CD14-positive monocyte (primary cell): ENCODE results near the gene TFAP2D. TPM values are rescaled to one million over a fixed set of nuclear protein-coding genes. Genes with fewer than 3 reads are reported as not detected.

Experiments
- DNase-seq, 3 donors: peaks; one replicate each; pipeline ENCODE4 v3.0.0-alpha.2; 2011 to 2022
- H2AFZ ChIP-seq: 2 replicates; pipeline ENCODE4 v1.6.0; 2012; ENCODE audit warnings: mild to moderate bottlenecking, low read depth, low read length, inconsistent platforms; ENCODE audit not compliant: insufficient read depth, poor library complexity, severe bottlenecking
- H3K27ac ChIP-seq, 2 donors: 1 replicate in 1 of 2; 2 replicates in 1 of 2; pipeline ENCODE4 v1.5.1; 2012 to 2013; ENCODE audit warnings: low read length in 2 of 2, control low read depth in 1 of 2, inconsistent platforms in 1 of 2, low read depth in 1 of 2, mild to moderate bottlenecking in 1 of 2
- H3K27me3 ChIP-seq, 2 donors: one replicate each; pipeline versions ENCODE4 v1.6.0 to v1.6.1; 2011 to 2013; ENCODE audit warnings: low read length in 2 of 2; ENCODE audit not compliant: control insufficient read depth in 2 of 2, insufficient read depth in 2 of 2
- H3K36me3 ChIP-seq, 2 donors: replicated peaks in 1 of 2; 1 replicate in 1 of 2; 2 replicates in 1 of 2; pipeline versions ENCODE4 v1.5.1 to v1.6.1; 2012 to 2013; ENCODE audit warnings: low read length in 2 of 2, control low read depth in 1 of 2, inconsistent platforms in 1 of 2, mild to moderate bottlenecking in 1 of 2; ENCODE audit not compliant: insufficient read depth in 2 of 2, control insufficient read depth in 1 of 2
- H3K4me1 ChIP-seq, 2 donors: 1 replicate in 1 of 2; 2 replicates in 1 of 2; pipeline versions ENCODE4 v1.5.1 to v1.6.1; 2012 to 2013; ENCODE audit warnings: low read length in 2 of 2, control low read depth in 1 of 2, inconsistent platforms in 1 of 2, mild to moderate bottlenecking in 1 of 2, moderate library complexity in 1 of 2; ENCODE audit not compliant: insufficient read depth in 2 of 2, control insufficient read depth in 1 of 2
- H3K4me2 ChIP-seq: replicated peaks from 2 replicates; pipeline ENCODE3; 2012; ENCODE audit warnings: low read length, moderate library complexity, mild to moderate bottlenecking; ENCODE audit not compliant: poor library complexity, severe bottlenecking; ENCODE audit errors: extremely low read depth
- H3K4me3 ChIP-seq, 3 experiments: fragments of 200-600 bp in 1 of 3; sonication (generic) in 1 of 3; replicated peaks in 1 of 3; 1 replicate in 2 of 3; 2 replicates in 1 of 3; pipeline ENCODE4 v1.5.1; 2011 to 2013; ENCODE audit warnings: low read length in 3 of 3, mild to moderate bottlenecking in 3 of 3, control low read depth in 2 of 3, low read depth in 2 of 3, inconsistent platforms in 1 of 3, moderate library complexity in 1 of 3
- H3K79me2 ChIP-seq: 2 replicates; pipeline ENCODE4 v1.6.0; 2012; ENCODE audit warnings: mild to moderate bottlenecking, control low read depth, inconsistent platforms, low read length, moderate library complexity; ENCODE audit not compliant: insufficient read depth
- H3K9ac ChIP-seq: 2 replicates; pipeline ENCODE4 v1.6.0; 2017; ENCODE audit warnings: low read length, mild to moderate bottlenecking; ENCODE audit not compliant: insufficient read depth, poor library complexity, severe bottlenecking
- H3K9me3 ChIP-seq, 2 donors: replicated peaks in 1 of 2; 1 replicate in 1 of 2; 2 replicates in 1 of 2; pipeline versions ENCODE4 v1.5.1 to v1.6.1; 2012 to 2013; ENCODE audit warnings: low read length in 2 of 2, control low read depth in 1 of 2; ENCODE audit not compliant: control insufficient read depth in 1 of 2, insufficient read depth in 1 of 2
- H4K20me1 ChIP-seq: 2 replicates; pipeline ENCODE4 v1.6.0; 2012; ENCODE audit warnings: mild to moderate bottlenecking, low read length, control low read depth, moderate library complexity; ENCODE audit not compliant: insufficient read depth
- H3K27ac Mint-ChIP-seq, 7 donors: one replicate each; pipeline ENCODE4 v1.8.0; 2020; ENCODE audit warnings: mild to moderate bottlenecking in 7 of 7, mixed read lengths in 7 of 7, moderate library complexity in 6 of 7, inconsistent platforms in 2 of 7
- H3K27me3 Mint-ChIP-seq, 3 donors: one replicate each; pipeline ENCODE4 v1.8.0; 2021 to 2022; ENCODE audit warnings: low read depth in 3 of 3, mild to moderate bottlenecking in 3 of 3, mixed read lengths in 3 of 3, moderate library complexity in 3 of 3, inconsistent platforms in 1 of 3
- H3K36me3 Mint-ChIP-seq, 2 donors: one replicate each; pipeline ENCODE4 v1.8.0; 2020; ENCODE audit warnings: mixed read lengths in 2 of 2, inconsistent platforms in 1 of 2, mild to moderate bottlenecking in 1 of 2
- H3K4me1 Mint-ChIP-seq: one replicate; pipeline ENCODE4 v1.8.0; 2020; ENCODE audit warnings: mild to moderate bottlenecking, mixed read lengths
- H3K4me3 Mint-ChIP-seq, 2 donors: one replicate each; pipeline ENCODE4 v1.8.0; 2020; ENCODE audit warnings: mild to moderate bottlenecking in 2 of 2, mixed read lengths in 2 of 2, moderate library complexity in 1 of 2
- H3K9me3 Mint-ChIP-seq, 7 donors: one replicate each; pipeline ENCODE4 v1.8.0; 2020 to 2022; ENCODE audit warnings: mixed read lengths in 7 of 7, mild to moderate bottlenecking in 6 of 7, moderate library complexity in 6 of 7, inconsistent platforms in 2 of 7
- CTCF ChIP-seq: fragments of 200-600 bp; IDR thresholded peaks from one replicate; pipeline ENCODE4 v1.8.0; 2022; ENCODE audit warnings: antibody characterized with exemption, mild to moderate bottlenecking
- WGBS: methylation state at CpG from one replicate; pipeline ENCODE4 v1.1.5; 2013; ENCODE audit warnings: missing lambda C conversion rate; ENCODE audit not compliant: insufficient coverage; 5-methylcytosine and 5-hydroxymethylcytosine counted together
- intact Hi-C, 2 donors: fragments of 100-400 bp; cut with micrococcal nuclease; formaldehyde crosslinking; loops; one replicate each; pipeline versions ENCODE4 v1.15.0 to v1.15.1; 2023
- polyA plus RNA-seq, 3 donors: library from polyadenylated mRNA; depleted of rRNA in 1 of 3; unstranded in 2 of 3; stranded (reverse) in 1 of 3; fragments of 300-500 nt in 2 of 3; fragments of >200 nt in 1 of 3; fragmentation: Illumina TruSeq in 2 of 3; gene quantifications; 1 replicate in 2 of 3; 2 replicates in 1 of 3; pipeline ENCODE4 v1.2.3, GENCODE V29; 2012 to 2021

Gene TFAP2D
- polyA plus RNA-seq, 3 donors, result not detected

- H3K4me1 Mint-ChIP-seq, result peaks cover 21% of the 10 kb centered on the region
- Histone ChIP-seq H3K79me2 (no peaks in the 10 kb centered on the region), H4K20me1 (no peaks in the 10 kb centered on the region), H3K4me1 (peaks cover 4 to 5% of the 10 kb centered on the region in 2 donors), H3K9me3 (peaks cover 0 to 22% of the 10 kb centered on the region in 2 donors), H3K27ac (no peak overlapping the region), H3K27me3 (peaks cover 65 to 84% of the 10 kb centered on the region in 2 donors), H3K9ac (no peak overlapping the region), H2AFZ (no peak overlapping the region), H3K36me3 (no peaks in the 10 kb centered on the region), H3K4me2 (no peak overlapping the region), H3K4me3 (no peak overlapping the region)
- no peak for TF ChIP-seq CTCF
- peaks cover 67 to 89% (median 76%) of the 10 kb centered on the region in 3 donors for H3K27me3 Mint-ChIP-seq
- peaks cover 0 to 9% of the 10 kb centered on the region in 2 donors for H3K36me3 Mint-ChIP-seq
- H3K4me3 Mint-ChIP-seq, result peak overlapping the region in 1 of 2 donors; percentile 44
- H3K9me3 Mint-ChIP-seq, result peaks cover 0 to 5% (median 3%) of the 10 kb centered on the region in 7 donors
- DNase-seq, result no peak
- H3K27ac Mint-ChIP-seq, result no peak overlapping the region
- no CpG with 5 or more reads among the region's 6 CpGs for WGBS
- intact Hi-C loops, result loop anchor here (5.0 to 10.0 kb wide), 5 partner anchors 534 to 1447 kb away; no protein-coding TSS in a partner anchor
Observed at GRCh38 chr6:50818020-50818419, 104.7 kb downstream of the TFAP2D start.

- Histone ChIP-seq H4K20me1 (no peaks in the 10 kb centered on the region), H3K9me3 (peaks cover 0 to 29% of the 10 kb centered on the region in 2 donors), H3K4me1 (peaks cover 4 to 5% of the 10 kb centered on the region in 2 donors), H3K4me3 (no peak within 1 kb of the TSS), H3K4me2 (peak within 1 kb of the TSS; percentile 16), H3K36me3 (no peaks in the 10 kb centered on the region), H3K27ac (no peak within 1 kb of the TSS), H3K79me2 (no peaks in the 10 kb centered on the region), H3K9ac (no peak within 1 kb of the TSS), H2AFZ (peak within 1 kb of the TSS; percentile 21), H3K27me3 (peaks cover 70 to 91% of the 10 kb centered on the region in 2 donors)
- H3K36me3 Mint-ChIP-seq, result peaks cover 0 to 11% of the 10 kb centered on the region in 2 donors
- no CpG with 5 or more reads among the region's 7 CpGs for WGBS
- intact Hi-C loops, result loop anchor here (5.0 to 10.0 kb wide), 5 partner anchors 534 to 1446 kb away; no protein-coding TSS in a partner anchor
- H3K27me3 Mint-ChIP-seq, result peaks cover 74 to 93% (median 83%) of the 10 kb centered on the region in 3 donors
- peak within 1 kb of the TSS in 1 of 2 donors; percentile 88 for H3K4me3 Mint-ChIP-seq
- TF ChIP-seq CTCF, result no peak
- no peak within 1 kb of the TSS for H3K27ac Mint-ChIP-seq
- no peak for DNase-seq
- peaks cover 0 to 10% (median 6%) of the 10 kb centered on the region in 7 donors for H3K9me3 Mint-ChIP-seq
- peaks cover 21% of the 10 kb centered on the region for H3K4me1 Mint-ChIP-seq
Observed at GRCh38 chr6:50818673-50819072, 105.3 kb downstream of the TFAP2D start, which contains the start of gene TFAP2B. Gene TFAP2B (plus strand): TSS chr6:50818871. CDS start chr6:50818892, 21 bp downstream.
